Common myeloid progenitor, CD34-positive (primary cell): ENCODE measurements around the gene CDH8.

Experiments used
- CTCF ChIA-PET: fragments of 350-600 bp; sonication (Branson Sonifier 250); formaldehyde crosslinking; loops from one replicate; lab custom pipeline; 2021; ENCODE audit warnings: antibody characterized with exemption; lab: Charles Lee
- POLR2A ChIA-PET: fragments of 350-600 bp; sonication (Branson Sonifier 250); formaldehyde crosslinking; loops from one replicate; lab custom pipeline; 2021; ENCODE audit warnings: antibody characterized with exemption; lab: Charles Lee
- DNase-seq, 3 donors: peaks; one replicate each; pipeline versions ENCODE4 v3.0.0 to v3.0.0-alpha.2; 2013
- H3K27ac ChIP-seq, 2 experiments: 1 replicate in 1 of 2; 2 replicates in 1 of 2; pipeline ENCODE4 v1.7.0; 2013; ENCODE audit warnings: inconsistent platforms in 2 of 2, low read length in 2 of 2, mild to moderate bottlenecking in 2 of 2, low read depth in 1 of 2, moderate library complexity in 1 of 2; ENCODE audit not compliant: severe bottlenecking in 2 of 2, insufficient read depth in 1 of 2, poor library complexity in 1 of 2
- H3K27me3 ChIP-seq, 5 experiments: replicated peaks in 2 of 5; 1 replicate in 3 of 5; 2 replicates in 2 of 5; pipeline versions ENCODE4 v1.6.1 to v1.7.0; 2013; ENCODE audit warnings: low read length in 4 of 5, mild to moderate bottlenecking in 2 of 5, moderate library complexity in 2 of 5, inconsistent platforms in 1 of 5; ENCODE audit not compliant: insufficient read depth in 5 of 5, control insufficient read depth in 4 of 5
- H3K36me3 ChIP-seq, 4 experiments: 1 replicate in 2 of 4; 2 replicates in 2 of 4; pipeline versions ENCODE4 v1.6.1 to v1.7.0; 2013; ENCODE audit warnings: low read length in 3 of 4, control low read depth in 1 of 4, mild to moderate bottlenecking in 1 of 4; ENCODE audit not compliant: control insufficient read depth in 4 of 4, insufficient read depth in 4 of 4
- H3K4me1 ChIP-seq, 4 experiments: 1 replicate in 3 of 4; 2 replicates in 1 of 4; pipeline versions ENCODE4 v1.6.1 to v1.7.1; 2013; ENCODE audit warnings: low read length in 3 of 4, mild to moderate bottlenecking in 3 of 4, control low read depth in 1 of 4, inconsistent platforms in 1 of 4, moderate library complexity in 1 of 4; ENCODE audit not compliant: control insufficient read depth in 4 of 4, insufficient read depth in 4 of 4; ENCODE audit errors: control extremely low read depth in 1 of 4
- H3K4me3 ChIP-seq, 7 experiments: 1 replicate in 4 of 7; 2 replicates in 3 of 7; pipeline versions ENCODE4 v1.5.1 to v1.7.0; 2013; ENCODE audit warnings: mild to moderate bottlenecking in 7 of 7, low read length in 6 of 7, moderate library complexity in 6 of 7, inconsistent platforms in 2 of 7, low read depth in 2 of 7, control low read depth in 1 of 7; ENCODE audit not compliant: insufficient read depth in 4 of 7, control insufficient read depth in 1 of 7; ENCODE audit errors: extremely low read depth in 1 of 7
- H3K9me3 ChIP-seq, 5 experiments: 1 replicate in 4 of 5; 2 replicates in 1 of 5; pipeline versions ENCODE4 v1.6.1 to v1.7.1; 2013; ENCODE audit warnings: low read length in 4 of 5, mild to moderate bottlenecking in 2 of 5, inconsistent platforms in 1 of 5, low read depth in 1 of 5, moderate library complexity in 1 of 5; ENCODE audit not compliant: control insufficient read depth in 4 of 5, insufficient read depth in 2 of 5; ENCODE audit errors: control extremely low read depth in 1 of 5
- WGBS: methylation state at CpG from one replicate; pipeline ENCODE4 v1.1.5; 2013; ENCODE audit not compliant: insufficient coverage; 5-methylcytosine and 5-hydroxymethylcytosine counted together

The CDH8 gene

GRCh38 chr16:62018301-62019060, 17.8 kb downstream of the CDH8 start:
- Histone ChIP-seq H3K4me1 (no peaks in the 10 kb centered on the region), H3K27me3 (peaks cover 0 to 5% (median 0%) of the 10 kb centered on the region in 5 experiments), H3K9me3 (no peaks in the 10 kb centered on the region), H3K4me3 (no peak overlapping the region), H3K27ac (no peak overlapping the region), H3K36me3 (no peaks in the 10 kb centered on the region)
- DNase-seq: no peak
- POLR2A ChIA-PET: no interaction called here
- CTCF ChIA-PET: no interaction called here
- 86% methylated on average over 12 of the region's 15 CpGs for WGBS

DNA sequence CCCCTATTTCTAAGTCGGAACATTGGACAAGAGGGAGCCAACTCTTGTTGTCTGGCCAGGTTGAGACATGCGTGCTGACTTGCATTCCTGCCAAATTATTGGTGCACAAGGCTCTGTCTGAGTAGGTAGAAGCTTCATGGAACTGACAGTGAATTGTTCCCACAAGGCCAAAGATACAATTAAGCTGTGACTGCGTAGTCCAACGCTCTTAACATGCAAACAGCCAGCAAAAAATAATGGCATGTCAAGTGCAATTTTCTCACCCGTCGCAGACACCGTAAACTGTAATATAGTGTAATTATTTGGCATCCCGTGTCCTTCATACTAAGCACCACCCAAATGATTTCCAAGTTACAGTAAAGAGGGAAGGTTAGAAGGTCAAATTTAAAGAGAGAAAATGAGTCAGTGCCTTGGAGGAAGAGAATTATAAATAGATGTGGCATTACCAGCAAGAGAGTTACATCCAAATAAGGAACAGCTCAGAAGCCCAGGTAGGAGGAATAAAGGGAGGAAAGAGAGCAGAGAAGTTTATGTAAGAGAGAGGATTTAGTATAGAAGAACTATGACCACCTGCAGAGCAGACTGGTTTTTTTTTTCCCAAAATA, 21.8 kb downstream of the CDH8 start:
- POLR2A ChIA-PET: no interaction called here
- H3K27me3 ChIP-seq: no peaks in the 10 kb centered on the region
- no peaks in the 10 kb centered on the region for H3K36me3 ChIP-seq
- no peak overlapping the region for H3K27ac ChIP-seq
- CTCF ChIA-PET: no interaction called here
- no peak for DNase-seq
- no peaks in the 10 kb centered on the region for H3K4me1 ChIP-seq
- 87% methylated on average over 2 of the region's 8 CpGs for WGBS
- no peak overlapping the region for H3K4me3 ChIP-seq
- no peaks in the 10 kb centered on the region for H3K9me3 ChIP-seq

GRCh38 chr16:62010186-62010585, 26.1 kb downstream of the CDH8 start:
- 80% methylated on average over 2 of the region's 4 CpGs for WGBS
- Histone ChIP-seq H3K27me3 (no peaks in the 10 kb centered on the region), H3K9me3 (no peaks in the 10 kb centered on the region), H3K27ac (no peak overlapping the region), H3K36me3 (no peaks in the 10 kb centered on the region), H3K4me3 (no peak overlapping the region), H3K4me1 (no peaks in the 10 kb centered on the region)
- ChIA-PET CTCF (no interaction called here), POLR2A (no interaction called here)
- DNase-seq: no peak

GRCh38 chr16:61998460-61998859, 37.8 kb downstream of the CDH8 start:
- Histone ChIP-seq H3K27ac (no peak overlapping the region), H3K4me3 (no peak overlapping the region), H3K27me3 (no peaks in the 10 kb centered on the region), H3K4me1 (no peaks in the 10 kb centered on the region), H3K9me3 (no peaks in the 10 kb centered on the region), H3K36me3 (no peaks in the 10 kb centered on the region)
- no CpG with 5 or more reads among the region's 2 CpGs for WGBS
- ChIA-PET CTCF (no interaction called here), POLR2A (no interaction called here)
- DNase-seq: no peak

DNA sequence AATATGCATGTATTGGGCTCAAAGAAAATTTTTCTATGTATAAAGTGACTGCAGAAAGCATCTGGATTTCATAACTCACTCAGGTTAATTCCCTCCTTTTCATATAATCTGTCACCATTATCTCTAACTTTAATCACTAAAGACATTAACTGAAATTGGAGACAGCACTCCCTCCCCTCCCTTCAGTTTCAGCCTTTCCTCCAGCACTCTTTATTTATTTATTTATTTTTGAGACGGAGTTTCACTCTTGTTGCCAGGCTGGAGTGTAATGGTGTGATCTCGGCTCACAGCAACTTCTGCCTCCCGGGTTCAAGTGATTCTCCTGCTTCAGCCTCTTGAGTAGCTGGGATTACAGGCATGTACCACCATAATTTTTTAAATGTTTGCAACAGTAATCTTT, 43.1 kb downstream of the CDH8 start:
- H3K4me1 ChIP-seq: no peaks in the 10 kb centered on the region
- POLR2A ChIA-PET: no interaction called here
- DNase-seq: no peak
- no peak overlapping the region for H3K27ac ChIP-seq
- H3K4me3 ChIP-seq: no peak overlapping the region
- no peaks in the 10 kb centered on the region for H3K27me3 ChIP-seq
- CTCF ChIA-PET: no interaction called here
- no CpG with 5 or more reads among the region's 3 CpGs for WGBS
- H3K36me3 ChIP-seq: no peaks in the 10 kb centered on the region
- no peaks in the 10 kb centered on the region for H3K9me3 ChIP-seq

DNA sequence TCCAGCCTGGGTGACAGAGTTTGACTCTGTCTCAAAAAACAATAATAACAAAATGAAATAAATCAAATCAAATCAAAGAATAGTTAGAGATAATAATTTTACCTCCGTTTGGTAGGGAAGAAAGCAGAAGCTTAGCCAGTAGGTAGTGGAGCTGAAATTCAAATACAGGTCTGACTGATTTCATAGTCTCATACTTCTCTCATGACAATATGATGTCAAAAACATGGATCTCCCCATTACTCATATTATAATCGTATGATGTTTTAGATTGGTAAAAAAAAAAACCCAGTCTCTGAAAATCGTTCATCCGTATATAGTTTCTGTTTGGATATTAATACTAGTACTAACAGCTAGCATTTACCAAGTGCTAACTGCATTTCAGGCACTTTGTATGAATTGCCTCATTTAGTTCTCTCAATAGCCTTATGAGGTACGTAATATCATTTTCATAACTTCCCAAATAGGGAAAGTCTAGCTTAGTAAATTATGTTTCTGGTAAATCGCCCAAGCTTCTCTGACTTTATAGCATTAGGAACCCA, 48.7 kb downstream of the CDH8 start:
- DNase-seq: no peak
- H3K4me3 ChIP-seq: no peak overlapping the region
- ChIA-PET POLR2A (no interaction called here), CTCF (no interaction called here)
- no CpG with 5 or more reads among the region's 6 CpGs for WGBS
- H3K36me3 ChIP-seq: no peaks in the 10 kb centered on the region
- H3K9me3 ChIP-seq: no peaks in the 10 kb centered on the region
- H3K27me3 ChIP-seq: no peaks in the 10 kb centered on the region
- H3K27ac ChIP-seq: no peak overlapping the region
- H3K4me1 ChIP-seq: no peaks in the 10 kb centered on the region

GRCh38 chr16:61969077-61969382, 67.2 kb downstream of the CDH8 start:
- no CpG with 5 or more reads among the region's 4 CpGs for WGBS
- Histone ChIP-seq H3K4me3 (no peak overlapping the region), H3K4me1 (no peaks in the 10 kb centered on the region), H3K9me3 (no peaks in the 10 kb centered on the region), H3K36me3 (no peaks in the 10 kb centered on the region), H3K27me3 (no peaks in the 10 kb centered on the region), H3K27ac (no peak overlapping the region)
- CTCF ChIA-PET: no interaction called here
- no peak for DNase-seq
- POLR2A ChIA-PET: no interaction called here
